Neural cell (in vitro differentiated cells): ENCODE results near the gene SPPL2A. TPM values are rescaled to one million over a fixed set of nuclear protein-coding genes. Genes with fewer than 3 reads are reported as not detected.

ENCODE experiments used
- H2AFZ ChIP-seq: fragments of 200-600, 300-800 bp; sonication (generic), shearing (Covaris generic); 2 replicates; pipeline ENCODE4 v1.6.0; 2014; ENCODE audit warnings: low read depth, mild to moderate bottlenecking, antibody characterized with exemption, low read length, moderate library complexity
- H3F3A ChIP-seq: fragments of 200-600 bp; shearing (Covaris generic); 2 replicates; pipeline ENCODE4 v1.6.1; 2016; ENCODE audit warnings: mild to moderate bottlenecking, moderate library complexity, mixed read lengths, antibody characterized with exemption, low read length; ENCODE audit not compliant: insufficient read depth, poor library complexity, severe bottlenecking
- H3K27ac ChIP-seq: fragments of 200-600, 300-800 bp; sonication (generic), shearing (Covaris generic); 2 replicates; pipeline ENCODE4 v1.5.1; 2014; ENCODE audit warnings: mild to moderate bottlenecking, low read length, moderate library complexity
- H3K27me3 ChIP-seq: fragments of 300-800, 200-600 bp; sonication (generic), shearing (Covaris generic); 2 replicates; pipeline ENCODE4 v1.6.0; 2014; ENCODE audit warnings: mild to moderate bottlenecking, low read depth, low read length, moderate library complexity; ENCODE audit not compliant: insufficient read depth
- H3K36me3 ChIP-seq: fragments of 300-800, 200-600 bp; sonication (generic), shearing (Covaris generic); 2 replicates; pipeline ENCODE4 v1.5.1; 2014; ENCODE audit warnings: mild to moderate bottlenecking, antibody characterized with exemption, low read length, moderate library complexity; ENCODE audit not compliant: insufficient read depth
- H3K4me2 ChIP-seq: fragments of 300-800, 200-600 bp; sonication (generic), shearing (Covaris generic); 2 replicates; pipeline ENCODE4 v1.6.0; 2014; ENCODE audit warnings: mild to moderate bottlenecking, low read length
- H3K4me3 ChIP-seq: fragments of 300-800, 200-600 bp; sonication (generic), shearing (Covaris generic); 2 replicates; pipeline ENCODE4 v1.5.1; 2014; ENCODE audit warnings: mild to moderate bottlenecking, low read length, moderate library complexity
- H3K79me2 ChIP-seq: fragments of 200-600 bp; shearing (Covaris generic); replicated peaks from 2 replicates; pipeline ENCODE4 v1.6.0; 2014; ENCODE audit warnings: mild to moderate bottlenecking, low read length, moderate library complexity; ENCODE audit not compliant: insufficient read depth
- H3K9ac ChIP-seq: fragments of 300-800, 200-600 bp; sonication (generic), shearing (Covaris generic); 2 replicates; pipeline ENCODE4 v1.6.1; 2016; ENCODE audit warnings: mild to moderate bottlenecking, low read length, mixed read lengths
- H3K9me2 ChIP-seq: fragments of 200-600 bp; shearing (Covaris generic); 2 replicates; pipeline ENCODE4 v1.6.1; 2016; ENCODE audit warnings: mild to moderate bottlenecking, low read length, mixed read lengths; ENCODE audit not compliant: insufficient read depth
- H3K9me3 ChIP-seq: fragments of 200-600, 300-800 bp; sonication (generic), shearing (Covaris generic); 2 replicates; pipeline ENCODE4 v1.6.1; 2016; ENCODE audit warnings: mild to moderate bottlenecking, mixed run types, low read length, moderate library complexity, mixed read lengths
- H4K20me1 ChIP-seq: fragments of 200-600 bp; shearing (Covaris generic); 2 replicates; pipeline ENCODE4 v1.6.1; 2016; ENCODE audit warnings: mild to moderate bottlenecking, mixed run types; ENCODE audit not compliant: insufficient read depth
- CTCF ChIP-seq: fragments of 450-650 bp; IDR thresholded peaks from 2 replicates; pipeline ENCODE4 v1.5.1; 2014; ENCODE audit warnings: antibody characterized with exemption, mild to moderate bottlenecking, moderate library complexity; ENCODE audit not compliant: poor library complexity, severe bottlenecking
- EP300 ChIP-seq: fragments of 450-650 bp; conservative IDR thresholded peaks from 2 replicates; pipeline ENCODE4 v1.6.1; 2014; ENCODE audit warnings: antibody characterized with exemption, mild to moderate bottlenecking, moderate library complexity; ENCODE audit not compliant: poor library complexity, severe bottlenecking
- EZH2 ChIP-seq: fragments of 200-600, 300-800 bp; shearing (Covaris generic), sonication (generic); IDR thresholded peaks from 2 replicates; pipeline ENCODE4 v1.6.1; 2014; ENCODE audit warnings: antibody characterized with exemption, low read length, borderline replicate concordance, mild to moderate bottlenecking; ENCODE audit not compliant: insufficient read depth, poor library complexity, severe bottlenecking
- MXI1 ChIP-seq: fragments of 450-650 bp; conservative IDR thresholded peaks from 2 replicates; pipeline ENCODE4 v1.6.1; 2014; ENCODE audit warnings: antibody characterized with exemption, mild to moderate bottlenecking; ENCODE audit not compliant: poor library complexity, severe bottlenecking
- POLR2AphosphoS5 ChIP-seq: IDR thresholded peaks from 2 replicates; pipeline ENCODE4 v1.6.1; 2012
- RAD21 ChIP-seq: fragments of 450-650 bp; conservative IDR thresholded peaks from 2 replicates; pipeline ENCODE4 v1.6.1; 2014; ENCODE audit warnings: antibody characterized with exemption, mild to moderate bottlenecking, moderate library complexity
- REST ChIP-seq: IDR thresholded peaks from 2 replicates; pipeline ENCODE4 v1.6.1; 2012; ENCODE audit warnings: borderline replicate concordance
- SMC3 ChIP-seq: fragments of 450-650 bp; conservative IDR thresholded peaks from 2 replicates; pipeline ENCODE4 v1.6.1; 2014; ENCODE audit warnings: antibody characterized with exemption, mild to moderate bottlenecking, moderate library complexity; ENCODE audit not compliant: poor library complexity
- TAF1 ChIP-seq: IDR thresholded peaks from 2 replicates; pipeline ENCODE4 v1.6.1; 2012; ENCODE audit warnings: low read depth
- polyA plus RNA-seq: library from polyadenylated mRNA; depleted of rRNA; stranded (reverse); fragments of >200 nt; gene quantifications from 2 replicates; pipeline ENCODE4 v1.2.3, GENCODE V29; 2014

SPPL2A gene
- polyA plus RNA-seq, 1 donor from 2014 or later = 29.9 TPM

GRCh38 chr15:50702762-50703334 is 62.7 kb downstream of the SPPL2A start:
- no peak overlapping the region for H3K4me2 ChIP-seq
- no peaks in the 10 kb centered on the region for H3K27me3 ChIP-seq
- no peaks in the 10 kb centered on the region for H3K9me3 ChIP-seq
- no peaks in the 10 kb centered on the region for H3K36me3 ChIP-seq
- no peaks in the 10 kb centered on the region for H3K9me2 ChIP-seq
- no peak overlapping the region for H2AFZ ChIP-seq
- H3K27ac ChIP-seq = no peak overlapping the region
- no peaks in the 10 kb centered on the region for H3K79me2 ChIP-seq
- H3K9ac ChIP-seq = no peak overlapping the region
- H3F3A ChIP-seq = no peaks in the 10 kb centered on the region
- no peak overlapping the region for H3K4me3 ChIP-seq
- TF ChIP-seq EP300 = no peak
- TF ChIP-seq SMC3 = no peak
- no peak for TF ChIP-seq TAF1
- no peak for TF ChIP-seq REST
- no peak for TF ChIP-seq CTCF
- no peak for TF ChIP-seq RAD21
- no peak for TF ChIP-seq EZH2
- TF ChIP-seq MXI1 = no peak
- TF ChIP-seq POLR2AphosphoS5 = no peak
- no peaks in the 10 kb centered on the region for H4K20me1 ChIP-seq

- Histone ChIP-seq H3K4me3 (no peak overlapping the region), H3K27ac (no peak overlapping the region), H3K9me3 (no peaks in the 10 kb centered on the region), H3K9me2 (no peaks in the 10 kb centered on the region), H3K36me3 (no peaks in the 10 kb centered on the region), H3K27me3 (no peaks in the 10 kb centered on the region), H3F3A (no peaks in the 10 kb centered on the region), H3K79me2 (no peaks in the 10 kb centered on the region), H2AFZ (no peak overlapping the region), H3K9ac (no peak overlapping the region), H3K4me2 (no peak overlapping the region), H4K20me1 (no peaks in the 10 kb centered on the region)
- no peak for TF ChIP-seq SMC3
- no peak for TF ChIP-seq MXI1
- no peak for TF ChIP-seq EZH2
- TF ChIP-seq CTCF = no peak
- no peak for TF ChIP-seq EP300
- TF ChIP-seq REST = no peak
Measured at GRCh38 chr15:50698101-50698500, 67.4 kb downstream of the SPPL2A start.
